ENCODE results near the gene FAM156A.
"Not testable (repeated sequence)": the region's sequence is repeated elsewhere in the genome, so short reads cannot be mapped to it uniquely, and the experiment has no call there.

Gene FAM156A

DNA sequence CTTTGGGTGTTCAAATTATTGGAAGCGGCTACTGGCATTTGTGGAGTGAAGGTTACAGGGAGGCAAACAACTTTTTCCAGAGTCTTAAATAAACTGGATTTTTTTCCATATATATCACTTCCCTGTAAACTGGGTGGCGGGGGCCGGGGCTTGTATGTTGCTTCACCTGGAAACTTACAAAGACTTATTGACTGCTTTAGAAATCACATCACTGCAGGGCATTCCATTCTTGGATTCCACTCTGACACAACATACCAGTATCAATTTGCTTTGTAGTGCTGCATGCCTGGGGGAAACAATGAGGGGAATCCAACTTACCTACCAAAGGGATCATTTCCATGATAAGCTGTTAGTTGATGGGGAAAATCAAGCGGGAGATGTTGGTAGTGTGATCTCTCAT is 21.7 kb upstream of the FAM156A start:
- H3K27me3 ChIP-seq (ENCODE audit: insufficient read depth, poor library complexity, severe bottlenecking) = no peaks in the 10 kb centered on the region
- no peak overlapping the region for H3K4me3 ChIP-seq (replicated peaks; ENCODE audit: insufficient read depth, low read length)
- H3K27ac ChIP-seq (replicated peaks) = no peak overlapping the region
- no peak for TF ChIP-seq POLR2AphosphoS5 (IDR thresholded peaks at IDR 0.05; ENCODE audit: low read depth)
- no peak for TF ChIP-seq SPI1 (IDR thresholded peaks at IDR 0.05; ENCODE audit: borderline replicate concordance, low read depth)
- TF ChIP-seq, protein P1, sequence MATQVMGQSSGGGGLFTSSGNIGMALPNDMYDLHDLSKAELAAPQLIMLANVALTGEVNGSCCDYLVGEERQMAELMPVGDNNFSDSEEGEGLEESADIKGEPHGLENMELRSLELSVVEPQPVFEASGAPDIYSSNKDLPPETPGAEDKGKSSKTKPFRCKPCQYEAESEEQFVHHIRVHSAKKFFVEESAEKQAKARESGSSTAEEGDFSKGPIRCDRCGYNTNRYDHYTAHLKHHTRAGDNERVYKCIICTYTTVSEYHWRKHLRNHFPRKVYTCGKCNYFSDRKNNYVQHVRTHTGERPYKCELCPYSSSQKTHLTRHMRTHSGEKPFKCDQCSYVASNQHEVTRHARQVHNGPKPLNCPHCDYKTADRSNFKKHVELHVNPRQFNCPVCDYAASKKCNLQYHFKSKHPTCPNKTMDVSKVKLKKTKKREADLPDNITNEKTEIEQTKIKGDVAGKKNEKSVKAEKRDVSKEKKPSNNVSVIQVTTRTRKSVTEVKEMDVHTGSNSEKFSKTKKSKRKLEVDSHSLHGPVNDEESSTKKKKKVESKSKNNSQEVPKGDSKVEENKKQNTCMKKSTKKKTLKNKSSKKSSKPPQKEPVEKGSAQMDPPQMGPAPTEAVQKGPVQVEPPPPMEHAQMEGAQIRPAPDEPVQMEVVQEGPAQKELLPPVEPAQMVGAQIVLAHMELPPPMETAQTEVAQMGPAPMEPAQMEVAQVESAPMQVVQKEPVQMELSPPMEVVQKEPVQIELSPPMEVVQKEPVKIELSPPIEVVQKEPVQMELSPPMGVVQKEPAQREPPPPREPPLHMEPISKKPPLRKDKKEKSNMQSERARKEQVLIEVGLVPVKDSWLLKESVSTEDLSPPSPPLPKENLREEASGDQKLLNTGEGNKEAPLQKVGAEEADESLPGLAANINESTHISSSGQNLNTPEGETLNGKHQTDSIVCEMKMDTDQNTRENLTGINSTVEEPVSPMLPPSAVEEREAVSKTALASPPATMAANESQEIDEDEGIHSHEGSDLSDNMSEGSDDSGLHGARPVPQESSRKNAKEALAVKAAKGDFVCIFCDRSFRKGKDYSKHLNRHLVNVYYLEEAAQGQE (IDR thresholded peaks at IDR 0.05; ENCODE audit: insufficient replicate concordance, low read depth) = no peak
- no peak for TF ChIP-seq GABPA (IDR thresholded peaks at IDR 0.05; ENCODE audit: low read depth)
- TF ChIP-seq, protein P2, sequence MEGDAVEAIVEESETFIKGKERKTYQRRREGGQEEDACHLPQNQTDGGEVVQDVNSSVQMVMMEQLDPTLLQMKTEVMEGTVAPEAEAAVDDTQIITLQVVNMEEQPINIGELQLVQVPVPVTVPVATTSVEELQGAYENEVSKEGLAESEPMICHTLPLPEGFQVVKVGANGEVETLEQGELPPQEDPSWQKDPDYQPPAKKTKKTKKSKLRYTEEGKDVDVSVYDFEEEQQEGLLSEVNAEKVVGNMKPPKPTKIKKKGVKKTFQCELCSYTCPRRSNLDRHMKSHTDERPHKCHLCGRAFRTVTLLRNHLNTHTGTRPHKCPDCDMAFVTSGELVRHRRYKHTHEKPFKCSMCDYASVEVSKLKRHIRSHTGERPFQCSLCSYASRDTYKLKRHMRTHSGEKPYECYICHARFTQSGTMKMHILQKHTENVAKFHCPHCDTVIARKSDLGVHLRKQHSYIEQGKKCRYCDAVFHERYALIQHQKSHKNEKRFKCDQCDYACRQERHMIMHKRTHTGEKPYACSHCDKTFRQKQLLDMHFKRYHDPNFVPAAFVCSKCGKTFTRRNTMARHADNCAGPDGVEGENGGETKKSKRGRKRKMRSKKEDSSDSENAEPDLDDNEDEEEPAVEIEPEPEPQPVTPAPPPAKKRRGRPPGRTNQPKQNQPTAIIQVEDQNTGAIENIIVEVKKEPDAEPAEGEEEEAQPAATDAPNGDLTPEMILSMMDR (IDR thresholded peaks at IDR 0.05; ENCODE audit: insufficient read depth, low read length) = no peak
- no peak for DNase-seq (ENCODE audit: low read depth in 1 of 2, low spot score in 1 of 2)

GRCh38 chrX:52979568-52979967 is 21.2 kb upstream of the FAM156A start:
- no peak for DNase-seq (ENCODE audit: low read depth in 1 of 2, low spot score in 1 of 2)
- TF ChIP-seq, protein P1 (IDR thresholded peaks at IDR 0.05; ENCODE audit: insufficient replicate concordance, low read depth) = no peak
- TF ChIP-seq POLR2AphosphoS5 (IDR thresholded peaks at IDR 0.05; ENCODE audit: low read depth) = no peak
- no peak overlapping the region for H3K4me3 ChIP-seq (replicated peaks; ENCODE audit: insufficient read depth, low read length)
- H3K27ac ChIP-seq (replicated peaks) = no peak overlapping the region
- no peaks in the 10 kb centered on the region for H3K27me3 ChIP-seq (ENCODE audit: insufficient read depth, poor library complexity, severe bottlenecking)

- TF ChIP-seq SPI1 (IDR thresholded peaks at IDR 0.05; ENCODE audit: borderline replicate concordance, low read depth) (no peak), GABPA (IDR thresholded peaks at IDR 0.05; ENCODE audit: low read depth) (no peak), POLR2AphosphoS5 (IDR thresholded peaks at IDR 0.05; ENCODE audit: low read depth) (no peak)
- TF ChIP-seq, protein P2 (IDR thresholded peaks at IDR 0.05; ENCODE audit: insufficient read depth, low read length) = no peak
- TF ChIP-seq, protein P1 (IDR thresholded peaks at IDR 0.05; ENCODE audit: insufficient replicate concordance, low read depth) = no peak
- Histone ChIP-seq H3K27ac (replicated peaks) (no peak overlapping the region), H3K4me3 (replicated peaks; ENCODE audit: insufficient read depth, low read length) (no peak overlapping the region), H3K27me3 (ENCODE audit: insufficient read depth, poor library complexity, severe bottlenecking) (no peaks in the 10 kb centered on the region)
- no peak for DNase-seq (ENCODE audit: low read depth in 1 of 2, low spot score in 1 of 2)
These were observed 19.6 kb upstream of the FAM156A start for GRCh38 chrX:52977953-52978352.

DNA sequence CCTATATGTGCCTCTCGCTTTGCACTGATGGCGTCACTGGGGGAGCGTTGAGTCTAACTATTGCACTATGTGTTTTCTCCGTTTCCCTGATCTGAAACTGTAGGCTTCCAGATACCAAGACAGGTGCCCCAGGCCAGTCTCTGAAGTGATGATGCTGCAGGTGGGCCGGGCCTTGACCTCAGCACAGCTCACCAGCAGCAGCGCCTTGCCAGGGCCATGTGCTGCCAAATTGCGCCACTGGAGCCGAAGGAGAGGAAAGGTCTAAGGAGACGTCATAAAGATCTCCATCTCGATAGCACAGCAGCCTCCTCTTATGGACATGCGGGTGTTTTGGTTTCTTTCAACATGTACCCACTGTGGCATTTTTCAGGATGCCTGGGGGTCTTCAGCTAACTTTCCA is 17.3 kb upstream of the FAM156A start:
- DNase-seq (ENCODE audit: low read depth in 1 of 2, low spot score in 1 of 2); H3K27me3 ChIP-seq (ENCODE audit: insufficient read depth, poor library complexity, severe bottlenecking); H3K27ac ChIP-seq (replicated peaks); H3K4me3 ChIP-seq (replicated peaks; ENCODE audit: insufficient read depth, low read length): not testable (repeated sequence)

- not testable (repeated sequence) for H3K27me3 ChIP-seq (ENCODE audit: insufficient read depth, poor library complexity, severe bottlenecking); H3K27ac ChIP-seq (replicated peaks); DNase-seq (ENCODE audit: low read depth in 1 of 2, low spot score in 1 of 2)
These were observed 16.1 kb upstream of the FAM156A start for GRCh38 chrX:52974336-52974992.

GRCh38 chrX:52967922-52968321 is 9.6 kb upstream of the FAM156A start:
- H3K27ac ChIP-seq (replicated peaks); H3K4me3 ChIP-seq (replicated peaks; ENCODE audit: insufficient read depth, low read length); DNase-seq (ENCODE audit: low read depth in 1 of 2, low spot score in 1 of 2); H3K27me3 ChIP-seq (ENCODE audit: insufficient read depth, poor library complexity, severe bottlenecking): not testable (repeated sequence)

More at GRCh38 chrX:52974336-52974992, 16.1 kb upstream of the FAM156A start:
- not testable (repeated sequence) for H3K4me3 ChIP-seq (replicated peaks; ENCODE audit: insufficient read depth, low read length)

- DNase-seq (ENCODE audit: low read depth in 1 of 2, low spot score in 1 of 2); H3K27me3 ChIP-seq (ENCODE audit: insufficient read depth, poor library complexity, severe bottlenecking); H3K4me3 ChIP-seq (replicated peaks; ENCODE audit: insufficient read depth, low read length); H3K27ac ChIP-seq (replicated peaks): not testable (repeated sequence)
These were observed 8.8 kb upstream of the FAM156A start for GRCh38 chrX:52966993-52967738.

Data from HL-60 (cell line).